ENCODE data around the gene MRPS26.
"Not testable (repeated sequence)": the region's sequence is repeated elsewhere in the genome, so short reads cannot be mapped to it uniquely, and the experiment has no call there.

Gene MRPS26

DNA sequence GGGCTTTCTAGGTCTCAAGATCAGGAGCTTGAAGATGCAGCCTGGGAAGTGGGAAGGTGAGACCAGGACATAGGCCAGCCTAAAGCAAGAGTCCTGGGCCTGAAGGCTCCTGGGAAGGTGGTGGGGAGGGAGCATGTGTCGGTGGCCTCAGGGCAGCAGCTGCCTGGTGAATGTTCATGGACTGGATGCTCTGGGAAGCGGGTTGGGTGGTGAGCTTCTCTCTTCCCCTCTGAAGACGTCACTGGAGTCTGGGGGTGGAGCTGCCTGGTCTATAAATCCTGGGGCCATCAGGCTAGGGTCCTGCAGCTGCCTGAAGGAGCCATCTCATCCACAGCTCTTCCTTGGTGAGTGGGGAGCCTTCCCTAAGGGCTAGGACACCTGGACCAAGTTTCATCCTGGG is 2.5 kb upstream of the MRPS26 start, which contains the start of gene GNRH2:
Gene GNRH2 (plus strand): TSS at position 301 of the 400 bp plus-strand sequence. CDS start 793 bp downstream, outside the sequence.
- no peak for DNase-seq

DNA sequence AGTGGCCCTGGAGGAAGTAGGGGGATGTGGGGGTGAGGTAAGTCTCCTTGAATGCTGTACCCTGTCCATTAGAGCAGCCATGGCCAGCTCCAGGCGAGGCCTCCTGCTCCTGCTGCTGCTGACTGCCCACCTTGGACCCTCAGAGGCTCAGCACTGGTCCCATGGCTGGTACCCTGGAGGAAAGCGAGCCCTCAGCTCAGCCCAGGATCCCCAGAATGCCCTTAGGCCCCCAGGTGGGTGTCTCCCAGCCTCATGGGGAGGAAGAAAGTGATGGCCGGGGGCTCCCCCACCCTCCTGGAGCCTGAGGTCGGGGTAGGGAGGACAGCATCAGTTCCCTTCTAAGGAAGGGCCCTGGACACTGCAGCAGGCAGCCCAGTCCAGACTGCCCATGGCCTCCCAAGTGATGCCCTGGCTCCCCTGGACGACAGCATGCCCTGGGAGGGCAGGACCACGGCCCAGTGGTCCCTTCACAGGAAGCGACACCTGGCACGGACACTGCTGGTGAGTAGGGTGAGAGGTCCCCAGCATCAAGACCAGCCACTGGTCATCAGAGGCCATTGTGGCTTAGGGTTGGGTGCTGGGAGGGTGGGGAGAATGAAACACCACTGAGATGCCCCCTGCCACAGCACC is 1.4 kb upstream of the MRPS26 start:
- DNase-seq: no peak

DNA sequence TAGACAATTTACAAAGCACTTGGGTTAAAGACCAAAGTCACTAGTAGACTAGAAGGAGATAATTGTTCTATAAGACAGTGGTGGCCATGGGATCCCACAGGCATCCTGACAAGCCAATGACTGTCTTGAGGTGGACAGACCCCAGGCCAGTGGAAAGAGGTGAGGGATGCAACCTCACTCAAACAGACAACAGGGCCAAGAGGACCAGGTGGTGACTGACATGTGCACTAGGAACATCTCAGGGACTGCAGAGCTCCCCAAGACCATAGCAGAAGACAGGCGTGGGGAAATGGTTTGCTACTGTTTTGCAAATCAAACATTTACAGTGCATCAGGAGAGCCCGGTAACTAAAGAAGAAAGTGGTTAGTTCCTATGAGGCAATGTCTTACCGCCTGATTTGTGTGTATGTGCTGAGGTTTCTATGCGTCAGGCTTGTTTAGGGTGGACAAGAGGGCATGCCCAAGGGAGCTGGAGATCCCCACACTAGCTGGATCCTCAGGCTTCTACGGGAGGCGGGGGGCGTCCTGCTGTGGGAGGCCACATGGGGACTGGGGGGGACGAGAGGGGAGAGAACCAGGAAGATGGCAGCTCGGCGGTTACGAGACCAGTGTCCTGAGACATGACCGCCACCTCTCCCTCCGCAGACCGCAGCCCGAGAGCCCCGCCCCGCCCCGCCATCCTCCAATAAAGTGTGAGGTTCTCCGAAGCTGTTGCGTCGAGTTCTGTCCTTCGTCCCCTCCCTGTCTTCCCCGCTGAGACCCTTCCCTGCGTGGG is 623 bp upstream of the MRPS26 start:
- DNase-seq: peak; percentile 86

- DNase-seq: peak; percentile 70
These were observed 1.0 kb downstream of the MRPS26 start for GRCh38 chr20:3046677-3047462.

DNA sequence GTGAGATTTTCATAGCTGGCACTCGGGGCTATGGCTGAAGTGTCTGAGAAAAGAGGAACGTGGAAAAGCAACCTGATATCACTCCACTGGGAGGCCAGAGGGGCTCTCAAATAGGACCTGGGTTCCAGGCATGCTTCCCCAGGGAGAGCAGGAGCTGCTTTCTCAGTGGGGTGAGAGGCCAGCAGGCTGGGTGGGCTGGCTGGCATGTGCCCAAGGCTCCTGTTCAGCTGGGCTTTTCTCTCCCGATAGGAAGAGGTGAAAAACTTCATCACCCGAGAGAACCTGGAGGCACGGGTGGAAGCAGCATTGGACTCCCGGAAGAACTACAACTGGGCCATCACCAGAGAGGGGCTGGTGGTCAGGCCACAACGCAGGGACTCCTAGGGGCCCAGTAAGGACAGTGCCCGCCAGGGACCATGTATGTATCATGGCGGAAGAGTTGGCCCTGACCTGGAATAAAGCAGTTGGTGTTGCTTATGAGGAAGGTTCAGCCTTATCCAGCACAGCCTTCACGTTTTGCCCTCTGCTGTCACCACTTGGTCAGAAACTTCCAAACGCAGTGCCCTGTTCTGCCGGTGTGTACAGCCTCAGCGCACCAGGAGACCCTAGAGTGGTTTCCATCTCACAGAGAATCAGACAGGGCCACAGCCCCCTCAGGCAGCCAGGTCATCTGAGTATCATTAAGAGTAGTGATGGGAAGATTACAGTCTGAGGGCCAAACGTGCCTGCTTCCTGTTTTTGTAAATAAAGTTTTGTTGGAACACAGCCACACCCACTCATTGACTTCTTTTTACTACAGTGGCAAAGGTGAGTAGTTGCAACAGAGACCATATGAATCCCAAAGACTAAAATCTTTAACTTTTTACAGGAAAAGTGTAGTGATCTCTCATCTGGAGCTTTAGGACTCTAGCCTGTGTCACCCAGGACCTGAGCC is 1.9 kb downstream of the MRPS26 start:
- DNase-seq: no peak

- DNase-seq: no peak
These were observed 5.7 kb downstream of the MRPS26 start for GRCh38 chr20:3051385-3052019.

- no peak for DNase-seq
These were observed 13.6 kb downstream of the MRPS26 start for GRCh38 chr20:3059489-3059888.

DNA sequence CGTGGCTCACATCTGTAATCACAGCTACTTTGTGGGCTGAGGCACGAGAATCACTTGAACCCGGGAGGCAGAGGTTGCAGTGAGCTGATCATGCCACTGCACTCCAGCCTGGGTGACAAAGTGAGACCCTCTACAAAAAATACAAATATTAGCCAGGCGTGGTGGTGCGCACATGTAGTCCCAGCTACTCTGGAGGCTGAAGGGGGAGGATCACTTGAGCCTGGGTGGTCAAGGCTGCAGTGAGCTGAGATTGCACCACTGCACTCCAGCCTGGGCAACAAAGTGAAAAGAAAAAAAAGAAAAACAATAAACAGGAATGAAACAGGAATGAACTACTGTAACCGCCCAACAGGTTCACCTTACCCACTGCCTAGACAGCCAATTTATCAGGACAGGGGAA is 18.3 kb downstream of the MRPS26 start:
- not testable (repeated sequence) for DNase-seq

GRCh38 chr20:3067139-3068014 is 21.5 kb downstream of the MRPS26 start:
- no peak for DNase-seq

DNA sequence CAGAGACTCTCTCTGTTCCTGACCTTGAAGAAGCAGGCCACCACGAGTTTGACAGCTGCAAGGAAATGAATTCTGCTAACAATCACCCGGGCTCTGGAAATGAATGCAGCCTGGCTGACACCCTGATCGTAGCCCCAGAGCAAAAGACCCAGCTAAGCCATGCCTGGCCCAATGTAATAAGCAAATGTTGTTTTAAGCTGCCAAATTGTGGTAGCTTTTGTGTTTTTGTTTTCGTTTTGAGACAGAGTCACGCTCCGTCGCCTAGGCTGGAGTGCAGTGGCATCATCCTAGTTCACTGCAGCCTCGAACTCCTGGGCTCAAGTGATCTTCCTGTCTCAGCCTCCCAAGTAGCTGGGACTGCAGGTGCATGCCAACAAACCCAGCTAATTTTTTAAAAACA is 22.2 kb downstream of the MRPS26 start:
- DNase-seq: no peak

GRCh38 chr20:3068986-3069900 is 23.4 kb downstream of the MRPS26 start:
- DNase-seq: no peak

DNA sequence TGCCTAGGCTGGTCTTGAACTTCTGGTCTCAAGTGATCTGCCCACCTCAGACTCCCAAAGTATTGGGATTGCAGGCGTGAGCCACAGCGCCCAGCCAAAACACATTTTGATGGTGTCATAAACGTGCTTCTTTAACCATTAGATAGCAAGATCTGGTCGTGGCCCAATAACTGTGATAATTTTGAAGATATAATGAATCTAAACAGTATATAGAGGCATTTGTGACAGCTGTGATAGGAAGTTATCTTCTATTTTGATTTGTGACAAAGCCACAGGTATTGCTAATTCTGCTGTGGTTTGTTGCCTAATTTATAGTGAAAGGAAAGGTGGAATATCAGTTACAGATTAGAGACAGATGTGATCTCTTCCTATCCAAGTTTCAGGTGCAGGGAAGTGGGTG is 24.9 kb downstream of the MRPS26 start:
- DNase-seq: no peak

DNA sequence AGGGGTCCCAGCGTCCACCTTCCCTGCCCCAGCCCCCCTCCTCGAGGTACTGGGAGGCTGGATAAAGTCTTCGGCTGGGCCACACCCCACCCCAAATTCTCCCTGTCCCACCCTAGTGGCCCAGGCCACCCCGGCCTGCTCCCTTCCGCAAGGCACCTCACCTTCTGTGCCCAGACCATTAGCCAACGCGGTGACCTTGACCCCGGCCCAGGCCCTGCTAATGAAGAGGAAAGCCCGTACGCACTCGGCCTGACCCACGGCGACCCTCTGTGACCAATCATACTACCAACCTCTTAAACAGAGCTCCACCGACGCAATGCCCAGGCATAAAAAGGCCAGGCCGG is 25.4 kb downstream of the MRPS26 start:
- DNase-seq: no peak

DNA sequence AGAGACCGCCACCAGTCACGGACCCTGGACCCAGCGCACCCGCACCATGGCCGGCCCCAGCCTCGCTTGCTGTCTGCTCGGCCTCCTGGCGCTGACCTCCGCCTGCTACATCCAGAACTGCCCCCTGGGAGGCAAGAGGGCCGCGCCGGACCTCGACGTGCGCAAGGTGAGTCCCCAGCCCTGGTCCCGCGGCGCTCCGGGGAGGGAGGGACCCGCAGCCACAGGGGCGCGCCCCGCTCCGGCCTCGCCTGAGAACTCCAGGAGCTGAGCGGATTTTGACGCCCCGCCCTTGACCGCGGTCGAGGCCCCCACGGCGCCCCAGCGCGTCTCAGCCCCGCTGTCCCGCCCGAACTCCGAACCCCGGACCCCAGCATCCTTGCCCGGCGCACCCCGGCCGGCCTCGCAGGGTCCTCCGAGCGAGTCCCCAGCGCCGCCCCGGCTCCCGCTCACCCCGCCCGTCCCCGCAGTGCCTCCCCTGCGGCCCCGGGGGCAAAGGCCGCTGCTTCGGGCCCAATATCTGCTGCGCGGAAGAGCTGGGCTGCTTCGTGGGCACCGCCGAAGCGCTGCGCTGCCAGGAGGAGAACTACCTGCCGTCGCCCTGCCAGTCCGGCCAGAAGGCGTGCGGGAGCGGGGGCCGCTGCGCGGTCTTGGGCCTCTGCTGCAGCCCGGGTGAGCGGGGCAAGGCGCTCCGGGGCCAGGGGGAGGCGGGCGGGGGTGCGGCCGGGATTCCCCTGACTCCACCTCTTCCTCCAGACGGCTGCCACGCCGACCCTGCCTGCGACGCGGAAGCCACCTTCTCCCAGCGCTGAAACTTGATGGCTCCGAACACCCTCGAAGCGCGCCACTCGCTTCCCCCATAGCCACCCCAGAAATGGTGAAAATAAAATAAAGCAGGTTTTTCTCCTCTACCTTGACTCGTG is 26.0 kb downstream of the MRPS26 start, which contains the start of gene OXT:
Gene OXT (plus strand): TSS at position 11 of the 920 bp plus-strand sequence. CDS start 36 bp downstream, at position 47.
- peak; percentile 79 for DNase-seq

DNA sequence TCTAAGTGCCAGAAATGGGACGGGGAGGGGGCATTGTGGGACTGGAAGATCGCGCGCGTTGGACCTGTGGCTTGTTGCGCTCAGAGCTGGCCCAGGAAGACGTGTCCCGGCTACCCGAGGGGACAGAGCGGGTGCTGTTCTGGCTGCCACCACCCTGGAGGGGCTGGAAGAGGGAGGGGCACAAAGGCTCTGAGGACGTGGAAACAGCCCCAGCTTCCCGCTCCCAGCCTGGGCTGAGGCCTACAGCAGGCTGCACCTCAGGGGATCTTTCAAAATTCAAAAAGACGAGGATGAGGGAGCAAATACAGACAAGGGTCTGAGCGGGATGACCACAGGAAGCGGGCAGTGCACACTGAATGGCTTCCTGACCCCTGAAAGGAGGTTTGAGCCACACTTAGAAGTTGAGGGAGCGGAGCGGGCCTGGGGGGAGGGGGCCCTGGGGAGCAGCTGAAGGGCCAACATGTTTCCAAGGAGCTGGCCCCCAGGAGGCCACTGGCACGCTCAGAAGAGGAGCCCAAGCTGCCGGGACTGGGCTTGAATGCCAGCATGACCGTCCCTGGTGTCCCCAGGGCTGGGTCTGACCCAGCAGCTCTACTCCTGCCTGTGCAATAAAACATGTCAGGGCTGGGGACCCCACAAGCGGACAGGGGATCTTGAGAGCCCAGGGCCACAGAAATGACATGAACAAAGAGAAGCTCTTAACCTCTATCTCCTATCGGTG is 26.8 kb downstream of the MRPS26 start:
- no peak for DNase-seq

- DNase-seq: not testable (repeated sequence)
These were observed 27.4 kb downstream of the MRPS26 start for GRCh38 chr20:3073251-3073643.

DNA sequence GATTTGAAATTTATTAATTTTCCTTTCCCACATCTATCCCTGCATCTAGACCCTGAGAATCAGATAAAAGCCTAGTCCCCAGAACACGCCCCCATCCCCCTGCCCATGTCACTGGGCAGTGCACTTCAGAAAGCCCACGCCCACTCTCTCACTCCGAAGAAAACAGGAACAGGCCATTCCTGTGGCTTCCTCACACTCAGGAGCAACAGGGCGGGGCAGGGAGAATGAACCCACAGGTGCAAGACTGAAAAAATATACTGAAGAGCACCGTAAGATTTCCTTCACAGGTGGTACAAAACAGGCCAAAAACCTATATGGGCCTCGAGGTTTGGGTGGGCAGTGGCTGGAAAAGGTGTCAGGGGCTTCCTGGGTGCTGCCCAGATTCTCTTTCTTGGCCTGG is 29.0 kb downstream of the MRPS26 start:
- DNase-seq: no peak

DNA sequence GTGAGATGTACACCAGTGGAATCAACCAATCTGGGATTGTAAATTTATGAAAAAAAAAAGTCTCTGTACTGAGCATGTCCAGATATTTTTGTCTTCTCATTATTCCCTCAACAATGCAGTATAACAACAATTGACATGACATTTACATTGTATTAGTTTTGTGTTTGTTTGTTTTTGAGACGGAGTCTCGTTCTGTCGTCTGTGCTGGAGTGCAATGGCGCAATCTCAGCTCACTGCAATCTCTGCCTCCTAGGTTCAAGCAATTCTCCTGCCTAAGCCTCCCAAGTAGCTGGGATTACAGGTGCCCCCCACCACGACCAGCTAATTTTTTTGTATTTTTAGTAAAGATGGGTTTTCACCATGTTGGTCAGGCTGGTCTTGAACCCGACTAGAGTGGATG is 29.5 kb downstream of the MRPS26 start:
- not testable (repeated sequence) for DNase-seq

Data from activated CD8-positive, alpha-beta memory T cell treated with anti-CD3 and anti-CD28 coated beads, Interleukin-2, amount 50 U/mL, for 48 hours (primary cell).